ENCODE results near the gene CCDC88C.
"Not testable (repeated sequence)": the region's sequence is repeated elsewhere in the genome, so short reads cannot be mapped to it uniquely, and the experiment has no call there.

CCDC88C gene

DNA sequence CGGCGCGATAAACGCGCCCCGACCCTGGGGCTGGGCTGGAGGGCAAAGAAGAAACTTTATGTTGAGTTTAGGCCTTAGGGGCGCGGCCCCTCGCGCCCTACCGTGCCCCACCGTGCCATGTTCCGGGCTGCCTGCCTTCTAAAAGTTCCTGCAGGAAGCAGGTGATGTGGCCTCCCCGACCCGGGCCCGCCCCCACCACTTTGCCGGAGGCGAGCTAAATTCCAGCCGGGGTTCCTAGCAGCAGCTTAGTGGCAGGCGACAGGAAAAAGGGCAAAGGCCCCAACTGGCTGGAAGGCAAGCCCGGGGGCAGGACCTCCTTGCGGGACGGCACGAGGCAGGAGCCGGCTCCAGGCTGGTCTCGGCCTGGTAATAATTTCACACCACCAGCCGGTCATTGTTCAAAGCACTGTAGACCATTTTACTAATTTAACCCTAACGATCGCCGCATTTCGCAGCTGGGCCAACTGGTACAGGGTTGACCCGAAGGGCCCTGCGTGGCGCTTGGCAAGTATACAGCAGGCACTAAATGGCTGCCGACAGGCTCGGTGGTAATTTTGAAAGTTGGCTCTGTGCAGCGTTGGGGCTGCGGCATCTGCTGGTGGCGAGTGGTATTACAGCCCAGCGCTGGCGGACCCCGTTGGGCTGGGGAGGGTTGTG lies 895 bp upstream of the CCDC88C start:
- intact Hi-C loops (cut with DNase I) = loop anchor here (2.0 kb wide), 1 partner anchor 96 kb away; no protein-coding TSS in a partner anchor

DNA sequence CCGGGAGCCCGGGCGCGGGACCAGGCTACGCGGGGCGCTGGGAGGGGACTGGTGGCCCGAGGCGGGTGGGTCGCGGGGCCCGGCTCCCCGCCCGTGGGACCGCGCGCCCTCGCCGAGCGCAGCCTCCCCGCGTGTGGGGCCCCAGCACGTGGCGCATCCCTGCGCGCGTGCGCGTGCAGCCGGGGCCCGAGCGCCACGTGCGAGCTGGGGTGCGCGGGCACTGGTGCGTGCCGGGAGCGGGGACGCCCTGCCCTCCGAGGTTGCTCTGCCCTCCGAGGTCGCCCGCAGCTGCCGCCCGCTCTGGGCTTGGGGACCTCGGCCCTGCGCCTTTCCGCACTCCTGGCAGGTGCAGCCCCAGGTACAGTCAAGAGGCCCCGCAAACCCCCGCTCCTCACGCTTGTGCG lies 365 bp upstream of the CCDC88C start:
- intact Hi-C loops (cut with DNase I) = loop anchor here (2.0 kb wide), 1 partner anchor 95 kb away; no protein-coding TSS in a partner anchor
- peak in 11 of 42 donors; percentile 38 to 72 (median 55) for DNase-seq

More for the DNA sequence above, 895 bp upstream of the CCDC88C start:
- peak in 41 of 42 donors; percentile 46 to 88 (median 74) for DNase-seq

DNA sequence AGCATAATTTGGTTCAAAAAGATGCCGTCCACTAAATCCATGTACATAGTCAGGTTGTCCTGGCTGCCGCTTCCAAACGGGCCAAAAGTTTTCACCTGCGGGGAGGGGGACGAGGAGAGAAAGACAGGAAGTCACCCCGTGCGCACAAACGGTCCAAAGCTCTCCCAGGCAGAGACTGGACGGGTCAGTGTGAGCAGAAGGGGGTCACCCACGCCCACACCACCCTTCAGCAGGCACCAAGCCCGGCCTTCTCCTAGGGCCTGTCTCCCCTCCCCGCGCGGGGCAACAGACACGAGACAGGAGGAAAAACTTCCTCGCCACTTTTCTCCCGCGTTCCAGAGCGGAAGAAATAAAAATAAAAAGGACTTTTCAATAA lies 888 bp downstream of the CCDC88C start:
- DNase-seq = no peak
- intact Hi-C loops (cut with DNase I) = no loop called here

DNA sequence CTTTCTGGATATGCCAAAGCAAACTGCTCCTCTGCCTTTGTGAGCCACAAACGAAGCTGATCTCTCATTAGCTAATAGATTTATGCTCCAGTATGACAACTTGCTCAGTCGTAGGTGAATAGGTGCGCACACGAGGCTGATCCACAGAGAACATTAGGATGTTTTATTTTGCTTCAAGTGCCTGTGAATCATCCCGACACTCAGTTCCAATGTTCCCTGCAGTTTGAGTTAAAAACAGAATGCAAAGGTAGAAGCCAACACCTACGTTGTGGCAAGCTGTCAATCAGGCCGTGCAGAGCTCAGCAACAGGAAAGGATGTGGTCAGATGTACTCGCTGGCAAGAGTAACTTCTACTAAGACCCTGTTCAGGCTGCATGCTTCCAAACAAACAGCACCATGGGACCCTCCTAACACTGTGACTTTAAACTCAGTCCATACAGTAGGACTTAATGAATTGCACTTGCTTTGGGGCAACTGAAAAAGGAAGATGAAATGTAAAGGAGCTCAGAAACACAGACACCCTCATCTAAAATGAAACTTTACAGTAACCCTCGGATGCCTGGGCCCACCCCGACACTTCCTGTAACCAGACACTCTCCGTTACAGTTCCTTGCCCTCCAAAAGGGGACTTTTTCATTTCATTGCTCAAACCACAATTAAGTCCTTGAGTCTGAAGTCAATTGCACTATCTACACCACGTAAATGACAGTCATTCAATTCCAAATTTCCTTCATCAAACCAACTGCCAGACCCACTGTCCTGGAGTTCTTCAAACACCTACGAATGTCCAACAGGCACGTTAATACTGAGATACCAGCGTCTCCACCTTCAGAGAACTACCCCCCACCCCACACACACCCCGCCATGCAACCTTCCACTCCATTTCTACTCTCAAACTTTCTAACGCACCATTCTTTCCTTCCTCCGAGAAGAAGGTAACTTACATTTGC lies 1.6 kb downstream of the CCDC88C start:
- DNase-seq = peak in 33 of 42 donors; percentile 35 to 87 (median 65)
- intact Hi-C loops (cut with DNase I) = no loop called here

DNA sequence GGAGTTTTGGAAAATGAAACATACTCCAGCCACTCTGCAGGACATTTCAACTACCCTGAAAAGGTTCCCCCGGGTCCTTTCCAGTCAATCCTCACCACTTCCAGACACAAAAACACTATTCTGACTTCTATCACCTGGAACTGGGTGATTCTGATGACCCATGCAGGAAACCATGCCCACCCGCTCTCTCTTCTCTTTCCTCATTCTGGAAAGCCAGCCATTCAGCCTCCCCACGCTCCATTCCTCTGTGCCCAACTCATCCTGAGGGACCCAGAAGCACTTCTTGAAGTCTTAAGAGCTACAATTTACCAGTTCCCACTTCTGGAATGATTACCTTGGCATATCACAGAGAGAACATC lies 3.2 kb downstream of the CCDC88C start:
- peak in 2 of 42 donors; percentile 21 to 27 for DNase-seq
- intact Hi-C loops (cut with DNase I) = no loop called here

DNA sequence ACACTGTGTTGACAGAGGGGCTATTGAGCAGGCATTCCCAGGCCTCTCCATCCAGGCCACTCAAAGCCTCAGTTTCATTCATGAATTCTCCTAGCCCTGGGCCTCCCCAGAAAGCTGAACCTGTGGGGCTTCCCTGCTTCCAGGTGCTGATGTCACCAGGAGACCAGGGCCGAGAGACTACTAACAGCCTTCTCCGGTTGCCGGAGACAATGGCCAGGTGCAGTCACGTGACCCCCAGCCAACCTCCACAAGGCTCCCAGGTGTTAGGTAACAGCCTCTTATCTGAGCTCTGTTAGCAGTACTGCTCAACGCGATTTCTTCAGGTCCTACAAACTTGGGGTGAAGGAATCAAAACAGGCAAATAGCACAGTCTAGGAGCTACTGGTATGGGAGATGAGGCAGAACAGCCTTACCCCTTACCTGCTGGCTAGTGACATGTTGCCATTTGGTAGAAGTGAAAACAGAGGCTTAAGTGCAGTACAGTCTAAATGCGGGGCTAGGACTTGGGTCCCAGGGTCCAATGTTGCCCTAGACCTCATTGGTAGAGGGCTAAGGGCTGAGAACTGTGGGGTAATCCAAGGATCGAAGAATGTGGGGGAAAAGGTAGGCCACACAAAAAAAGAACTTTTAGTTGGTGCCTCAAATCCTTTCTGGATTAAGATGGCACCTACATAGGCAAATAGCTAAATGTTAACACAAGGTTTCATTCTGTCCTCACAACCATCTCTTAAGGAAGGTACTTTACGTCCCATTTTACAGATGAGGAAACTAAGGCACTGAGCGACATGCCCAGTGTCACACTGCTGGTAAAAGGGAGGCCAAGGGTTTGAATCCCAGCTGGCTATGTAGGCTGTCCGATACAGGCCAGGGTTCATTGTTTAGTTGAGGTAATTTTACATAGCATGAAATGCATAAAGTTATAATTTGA lies 3.8 kb downstream of the CCDC88C start:
- DNase-seq = peak in 27 of 42 donors; percentile 26 to 79 (median 51)
- intact Hi-C loops (cut with DNase I) = no loop called here

DNA sequence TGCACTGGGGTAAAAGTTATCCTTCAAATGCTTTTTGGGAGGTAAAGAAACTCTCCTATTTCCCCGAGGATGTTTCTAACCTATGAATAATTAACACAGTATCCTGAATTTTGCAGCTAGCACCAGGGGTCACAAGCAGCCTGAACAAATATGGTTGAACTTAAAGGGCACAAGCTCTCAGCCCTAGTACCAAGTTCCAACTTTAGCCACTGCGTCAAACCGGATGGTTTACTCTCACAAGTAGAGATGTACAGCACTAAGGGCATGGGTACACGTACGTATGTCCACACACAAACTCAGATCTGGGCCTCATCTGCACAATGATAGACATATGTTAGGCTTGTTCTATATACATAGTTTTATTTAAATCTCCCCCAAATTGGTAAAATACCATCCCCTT lies 4.7 kb downstream of the CCDC88C start:
- peak in 2 of 42 donors; percentile 16 to 26 for DNase-seq
- intact Hi-C loops (cut with DNase I) = no loop called here

DNA sequence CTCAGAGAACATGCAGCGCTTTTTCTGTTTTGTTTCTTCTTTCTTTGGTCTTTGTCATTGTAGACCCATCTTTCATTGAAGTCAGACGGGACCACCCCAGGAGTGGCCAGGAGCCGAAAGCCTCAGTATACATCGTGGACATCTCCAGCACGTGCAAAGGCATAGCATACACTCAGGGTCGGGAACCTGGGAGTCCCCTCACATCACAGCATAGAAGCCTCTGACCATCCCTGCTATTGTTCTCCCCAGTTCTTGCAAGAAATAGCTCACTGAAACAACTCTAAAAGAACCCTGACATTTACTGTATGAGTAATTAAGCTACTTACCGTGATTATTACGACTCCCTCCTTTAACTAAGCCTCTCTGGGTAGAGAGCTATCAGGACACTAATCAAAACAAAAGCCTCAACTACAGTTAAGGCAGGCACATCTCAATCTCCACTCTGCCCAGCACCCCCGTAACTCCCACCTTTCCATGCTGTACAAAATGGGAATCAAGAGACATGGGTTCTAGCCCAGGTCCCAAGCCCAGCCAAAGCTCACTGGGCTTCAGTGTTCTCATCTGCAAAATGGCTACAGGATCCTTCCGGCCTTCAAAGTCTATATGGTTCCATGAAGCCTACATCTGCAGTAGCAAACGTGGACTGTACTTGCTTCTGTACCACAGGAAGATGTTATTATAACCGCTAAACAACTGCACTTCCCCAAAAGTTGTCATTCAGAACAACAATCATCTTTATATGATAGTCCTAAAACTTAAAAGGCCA lies 6.7 kb downstream of the CCDC88C start:
- intact Hi-C loops (cut with DNase I) = no loop called here

DNA sequence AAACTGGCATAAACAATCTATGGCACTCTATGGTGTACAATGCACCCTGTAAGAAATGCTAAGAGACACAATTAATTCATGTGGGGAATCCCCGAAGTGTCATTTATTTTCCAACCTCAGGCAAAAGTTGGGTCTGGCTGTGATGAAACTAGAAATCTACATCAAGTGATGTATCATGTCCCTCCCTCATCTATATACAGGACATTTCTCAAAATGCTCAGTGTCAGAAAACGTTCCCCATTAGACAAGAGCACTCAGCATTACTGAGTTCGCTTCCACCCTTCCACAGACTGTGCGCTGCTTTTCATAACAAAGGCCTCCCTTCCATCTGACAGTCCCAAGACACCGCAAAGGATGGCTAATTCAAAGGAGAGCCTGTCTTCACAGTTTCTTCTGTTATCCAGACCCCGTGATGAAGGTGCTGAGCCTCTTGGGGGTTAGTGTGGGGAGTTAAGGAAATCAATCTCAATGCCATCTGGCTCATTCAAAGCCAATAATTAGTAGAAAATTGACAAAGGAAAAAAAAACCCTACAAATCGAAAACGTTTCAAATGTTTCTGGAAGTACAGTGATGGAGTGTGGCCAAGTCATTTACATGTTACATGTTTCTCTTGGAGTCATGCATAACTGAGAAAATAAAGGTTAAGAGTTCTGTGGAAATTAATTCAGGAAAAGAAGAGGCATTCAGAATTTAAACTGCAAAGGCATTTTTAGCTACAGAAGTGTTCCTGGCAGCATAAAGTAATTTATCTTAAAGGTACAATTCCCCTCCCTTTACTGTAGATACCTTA lies 7.5 kb downstream of the CCDC88C start:
- intact Hi-C loops (cut with DNase I) = no loop called here
- DNase-seq = peak in 3 of 42 donors; percentile 3 to 22 (median 5)

More for the DNA sequence above, 6.7 kb downstream of the CCDC88C start:
- peak in 4 of 42 donors; percentile 2 to 21 (median 8) for DNase-seq

DNA sequence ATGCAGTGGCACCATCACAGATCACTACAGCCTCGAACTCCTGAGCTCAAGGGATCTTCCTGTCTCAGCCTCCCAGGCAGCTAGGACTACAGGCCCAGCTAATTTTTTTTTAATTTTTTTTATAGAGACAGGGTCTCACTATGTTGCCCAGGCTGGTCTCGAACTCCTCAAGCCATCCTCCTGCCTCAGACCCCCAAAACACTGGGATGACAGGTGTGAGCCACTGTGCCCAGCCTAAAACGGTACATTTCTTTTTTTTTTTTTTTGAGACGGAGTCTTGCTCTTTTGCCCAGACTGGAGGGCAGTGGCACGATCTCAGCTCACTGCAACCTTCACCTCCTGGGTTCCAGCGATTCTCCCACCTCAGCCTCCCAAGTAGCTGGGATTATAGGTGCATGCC lies 8.4 kb downstream of the CCDC88C start:
- DNase-seq = peak in 1 of 42 donors; percentile 8
- intact Hi-C loops (cut with DNase I) = not testable (repeated sequence)

DNA sequence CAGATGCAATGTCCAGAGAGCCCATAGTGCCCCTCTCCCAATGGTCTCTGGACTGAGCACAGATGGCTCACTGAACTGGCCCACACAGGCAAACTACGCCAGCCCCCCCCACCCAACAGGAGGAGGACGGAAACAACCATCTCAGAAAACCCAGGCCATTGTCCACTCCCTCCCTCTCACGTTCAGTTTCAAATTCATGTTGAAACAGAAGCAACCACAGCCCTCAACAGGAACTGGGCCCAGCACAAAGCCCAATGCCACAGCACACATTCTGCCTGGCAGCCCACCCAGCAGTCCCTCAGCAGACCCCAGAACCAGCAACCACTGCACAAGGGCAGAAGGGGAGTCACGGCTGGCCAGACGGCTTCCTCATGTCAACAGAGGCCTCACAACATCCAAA lies 10.6 kb downstream of the CCDC88C start:
- intact Hi-C loops (cut with DNase I) = no loop called here
- DNase-seq = no peak

DNA sequence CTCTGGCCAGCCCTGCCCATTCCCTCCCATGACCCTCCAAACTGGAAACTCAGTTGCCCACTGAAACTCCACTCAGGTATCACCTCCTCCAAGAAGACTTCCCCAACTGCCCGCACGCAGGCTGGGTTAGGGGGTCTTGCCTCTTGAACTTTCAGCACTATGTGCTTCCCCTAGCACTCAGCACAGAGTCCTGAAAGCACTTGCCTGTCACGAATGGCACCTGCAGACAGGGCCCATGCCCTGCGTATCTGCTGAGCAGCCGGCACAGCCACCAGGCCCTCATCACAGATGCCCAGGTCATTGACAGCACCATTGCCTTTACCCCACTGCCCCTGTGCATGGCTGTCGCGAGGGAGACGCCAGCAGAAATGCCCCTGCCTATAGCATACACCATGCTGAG lies 11.2 kb downstream of the CCDC88C start:
- intact Hi-C loops (cut with DNase I) = no loop called here
- no peak for DNase-seq

DNA sequence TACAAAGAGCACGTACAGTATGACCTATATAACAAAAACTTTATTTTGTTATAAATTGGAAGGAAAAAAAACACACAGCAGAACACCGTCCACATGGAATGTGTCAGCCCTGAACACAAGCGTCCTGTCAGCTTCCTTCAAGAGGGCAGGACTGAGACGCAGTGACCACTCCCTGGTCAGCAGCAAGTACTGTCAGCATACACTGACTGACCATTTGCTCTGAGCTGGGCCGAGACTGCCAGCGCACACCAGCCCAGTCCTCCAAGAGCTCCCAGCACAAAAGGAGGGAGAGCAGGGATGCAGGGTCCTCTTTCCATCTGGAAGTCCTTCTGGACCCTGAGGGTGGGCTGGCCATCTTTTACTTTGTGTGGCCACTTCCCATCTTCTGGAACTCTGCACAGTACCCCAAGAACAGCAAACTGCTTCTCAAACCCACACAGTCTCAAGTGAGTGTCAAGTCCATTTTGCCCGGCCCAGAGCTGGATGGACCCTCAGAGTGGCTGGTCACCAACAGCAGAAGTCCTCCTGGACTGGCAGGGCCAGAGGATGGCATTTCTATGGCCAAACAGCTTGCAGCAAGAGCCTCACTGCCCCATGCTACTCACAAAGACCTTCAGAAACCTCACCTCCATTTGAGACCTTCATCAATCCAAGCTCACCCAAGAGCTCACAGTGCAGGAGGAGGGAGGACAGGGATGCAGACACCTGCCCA lies 11.7 kb downstream of the CCDC88C start:
- intact Hi-C loops (cut with DNase I) = no loop called here
- no peak for DNase-seq

DNA sequence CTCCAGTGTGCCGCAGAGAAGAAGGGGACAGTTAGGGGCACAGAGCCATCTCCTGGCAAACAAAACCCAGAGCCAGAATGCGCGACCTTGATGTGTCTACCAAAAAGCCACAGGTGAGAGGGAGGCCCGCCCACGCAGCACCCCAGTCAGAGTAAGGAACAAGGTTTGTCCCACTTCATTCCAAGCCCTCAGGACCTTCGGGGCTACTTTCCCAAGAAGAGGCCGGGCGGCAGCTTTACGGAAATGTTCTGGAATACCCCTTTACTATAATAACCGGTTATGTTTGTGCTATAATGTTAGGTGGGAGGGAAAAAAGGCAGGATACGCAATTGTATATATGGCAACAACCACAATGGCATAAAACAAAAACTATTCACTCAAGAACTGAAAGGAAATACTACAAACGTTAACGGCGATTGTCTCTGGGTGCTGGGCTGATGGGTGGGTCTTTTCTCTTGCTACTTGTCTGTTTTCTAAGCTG lies 12.3 kb downstream of the CCDC88C start:
- intact Hi-C loops (cut with DNase I) = no loop called here
- DNase-seq = peak in 9 of 42 donors; percentile 25 to 63 (median 48)

DNA sequence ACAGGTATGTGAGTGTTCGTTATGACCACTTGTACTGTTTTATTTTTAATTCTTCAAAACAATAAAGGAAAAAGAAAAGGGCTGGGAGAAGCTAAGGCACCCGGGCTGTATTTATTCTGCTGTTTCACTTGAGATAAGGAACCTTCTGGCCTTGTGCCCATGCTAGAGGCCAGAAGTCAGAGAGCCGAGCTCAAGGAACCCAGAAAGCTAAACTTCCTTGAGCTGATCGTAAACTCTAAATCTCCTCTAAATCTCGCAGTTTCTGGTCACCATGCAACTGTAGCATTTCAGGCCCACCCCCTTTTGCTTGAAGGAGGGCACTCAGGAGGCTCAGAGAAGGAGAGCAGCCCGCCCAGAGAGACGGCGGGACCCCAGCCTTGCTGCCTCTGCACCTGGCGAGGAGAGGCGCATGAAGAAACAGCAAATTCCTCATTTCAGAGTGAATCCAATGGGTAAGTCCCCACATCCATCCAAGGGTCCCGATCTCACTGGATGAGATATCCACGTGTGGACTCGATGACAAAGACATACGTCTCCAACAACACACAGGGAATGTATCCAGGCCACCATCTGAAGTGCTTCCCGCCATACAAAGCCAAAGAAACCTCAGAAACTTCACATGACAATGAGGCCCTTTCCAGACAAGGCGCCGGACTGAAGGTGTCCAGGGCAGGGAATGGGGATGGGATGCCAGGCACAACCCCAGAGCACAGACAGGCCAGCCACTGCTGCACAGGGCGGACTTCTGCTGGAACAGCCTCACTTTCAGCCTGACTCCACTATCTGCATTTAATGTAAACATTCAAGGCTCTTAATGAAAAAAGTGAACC lies 14.6 kb downstream of the CCDC88C start:
- intact Hi-C loops (cut with DNase I) = no loop called here
- no peak for DNase-seq

DNA sequence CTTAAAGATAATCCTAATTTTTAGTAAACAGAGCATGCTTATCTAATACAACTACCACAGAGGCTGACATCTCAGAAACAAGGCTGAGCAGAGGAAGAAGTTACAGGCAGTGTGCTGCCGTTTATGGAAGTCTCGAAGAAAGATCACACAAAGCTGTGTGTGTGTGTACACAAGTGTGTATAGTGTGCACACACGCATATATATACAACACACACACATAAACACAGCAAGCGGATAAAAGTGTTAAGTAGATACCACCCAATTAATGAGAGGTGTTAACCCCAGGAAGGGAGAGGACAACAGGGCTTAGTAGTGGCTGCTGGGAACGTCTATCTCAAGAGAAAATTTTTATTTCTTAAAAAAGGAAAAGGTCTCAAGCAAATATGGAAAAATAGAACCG lies 15.3 kb downstream of the CCDC88C start:
- intact Hi-C loops (cut with DNase I) = no loop called here
- DNase-seq = no peak

All from head of caudate nucleus (tissue), 42 donors.